Measurements from ENCODE around the gene TMEM250.

TMEM250 gene

GRCh38 chr9:136115206-136115605, 3.5 kb downstream of the TMEM250 start:
- TF ChIP-seq TEAD4 (IDR thresholded peaks at IDR 0.05) (no peak), RAD21 (IDR thresholded peaks at IDR 0.05; ENCODE audit: low read depth) (no peak), MAX (IDR thresholded peaks at IDR 0.05) (no peak), CREB1 (IDR thresholded peaks at IDR 0.05; ENCODE audit: low read depth) (no peak), CEBPB (IDR thresholded peaks at IDR 0.05) (no peak), ZBTB7A (IDR thresholded peaks at IDR 0.05; ENCODE audit: low read depth) (no peak), USF1 (IDR thresholded peaks at IDR 0.05) (no peak), EP300 (IDR thresholded peaks at IDR 0.05; ENCODE audit: borderline replicate concordance) (no peak), NFIC (IDR thresholded peaks at IDR 0.05) (no peak), FOXM1 (IDR thresholded peaks at IDR 0.05; ENCODE audit: borderline replicate concordance, low read depth) (no peak), TCF12 (IDR thresholded peaks at IDR 0.05; ENCODE audit: low read depth) (no peak), TAF1 (IDR thresholded peaks at IDR 0.05; ENCODE audit: low read depth) (no peak), YY1 (IDR thresholded peaks at IDR 0.05; ENCODE audit: low read depth) (no peak), EGR1 (IDR thresholded peaks at IDR 0.05) (no peak), REST (IDR thresholded peaks at IDR 0.05; ENCODE audit: low read depth) (no peak)

- TF ChIP-seq ZBTB7A (IDR thresholded peaks at IDR 0.05; ENCODE audit: low read depth): no peak
- no peak for TF ChIP-seq TCF12 (IDR thresholded peaks at IDR 0.05; ENCODE audit: low read depth)
- TF ChIP-seq REST (IDR thresholded peaks at IDR 0.05; ENCODE audit: low read depth): no peak
- no peak for TF ChIP-seq CEBPB (IDR thresholded peaks at IDR 0.05)
- TF ChIP-seq NFIC (IDR thresholded peaks at IDR 0.05): no peak
- TF ChIP-seq USF1 (IDR thresholded peaks at IDR 0.05): no peak
- no peak for TF ChIP-seq YY1 (IDR thresholded peaks at IDR 0.05; ENCODE audit: low read depth)
- no peak for TF ChIP-seq TAF1 (IDR thresholded peaks at IDR 0.05; ENCODE audit: low read depth)
- TF ChIP-seq EP300 (IDR thresholded peaks at IDR 0.05; ENCODE audit: borderline replicate concordance): no peak
These were observed 4.1 kb downstream of the TMEM250 start for GRCh38 chr9:136114610-136115009.

- TF ChIP-seq REST (IDR thresholded peaks at IDR 0.05; ENCODE audit: low read depth) (no peak), YY1 (IDR thresholded peaks at IDR 0.05; ENCODE audit: low read depth) (no peak), EP300 (IDR thresholded peaks at IDR 0.05; ENCODE audit: borderline replicate concordance) (no peak), CREB1 (IDR thresholded peaks at IDR 0.05; ENCODE audit: low read depth) (no peak), RAD21 (IDR thresholded peaks at IDR 0.05; ENCODE audit: low read depth) (no peak), TCF12 (IDR thresholded peaks at IDR 0.05; ENCODE audit: low read depth) (no peak), MAX (IDR thresholded peaks at IDR 0.05) (no peak), TEAD4 (IDR thresholded peaks at IDR 0.05) (no peak), FOXM1 (IDR thresholded peaks at IDR 0.05; ENCODE audit: borderline replicate concordance, low read depth) (no peak), USF1 (IDR thresholded peaks at IDR 0.05) (no peak), EGR1 (IDR thresholded peaks at IDR 0.05) (no peak), ZBTB7A (IDR thresholded peaks at IDR 0.05; ENCODE audit: low read depth) (no peak), CEBPB (IDR thresholded peaks at IDR 0.05) (no peak), NFIC (IDR thresholded peaks at IDR 0.05) (no peak), TAF1 (IDR thresholded peaks at IDR 0.05; ENCODE audit: low read depth) (no peak)
These were observed 6.1 kb downstream of the TMEM250 start for GRCh38 chr9:136112541-136112940.

- TF ChIP-seq RAD21 (IDR thresholded peaks at IDR 0.05; ENCODE audit: low read depth) (0 out of 2 replicates have a peak, but pooled peaks have one; percentile 10), YY1 (IDR thresholded peaks at IDR 0.05; ENCODE audit: low read depth) (no peak)
These were observed 6.8 kb downstream of the TMEM250 start for GRCh38 chr9:136111910-136112309.
